Uterus (tissue), 2 donors: ENCODE results near the gene RSBN1L.

Experiments used
- CTCF ChIP-seq, 4 experiments: fragments of 200-600 bp in 2 of 4; fragments of 450-650 bp in 2 of 4; sonication (generic) in 2 of 4; IDR thresholded peaks; one replicate each; pipeline ENCODE4 v1.5.1; 2016 to 2019; ENCODE audit warnings: antibody characterized with exemption in 4 of 4, mild to moderate bottlenecking in 2 of 4, moderate library complexity in 1 of 4
- POLR2A ChIP-seq, 2 donors: fragments of 450-650 bp; IDR thresholded peaks; one replicate each; pipeline ENCODE4 v1.6.1; 2016; ENCODE audit warnings: antibody characterized with exemption in 2 of 2, mild to moderate bottlenecking in 1 of 2, moderate library complexity in 1 of 2

DNA sequence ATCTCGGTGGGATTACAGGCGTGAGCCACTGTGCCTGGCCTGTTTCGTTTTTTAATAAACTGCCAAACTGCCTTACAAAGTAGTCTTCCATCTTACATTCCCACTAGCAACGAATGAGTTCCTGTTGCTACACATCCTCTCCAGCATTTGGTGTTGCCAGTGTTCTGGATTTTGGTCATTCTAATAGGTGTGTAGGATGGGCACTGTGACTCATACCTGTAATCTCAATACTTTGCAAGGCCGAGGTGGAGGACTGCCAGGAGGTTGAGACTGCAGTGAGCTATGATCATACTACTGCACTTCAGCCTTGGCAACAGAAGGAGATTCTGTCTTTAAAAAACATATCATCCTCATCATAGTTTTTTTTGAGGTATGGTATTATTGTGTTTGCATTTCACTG, 21.4 kb upstream of the RSBN1L start:
- no peak for TF ChIP-seq POLR2A (IDR thresholded peaks at IDR 0.05)
- no peak for TF ChIP-seq CTCF (IDR thresholded peaks at IDR 0.05)
